ENCODE data around the gene TMEM255B.

- TF ChIP-seq POLR2A (IDR thresholded peaks at IDR 0.05; ENCODE audit: extremely low read depth, insufficient read length) (no peak), MYC (IDR thresholded peaks at IDR 0.05; ENCODE audit: low read depth, low read length) (no peak), CTCF (IDR thresholded peaks at IDR 0.05; ENCODE audit: low read depth, low read length) (no peak)
- TF ChIP-seq, protein P1, sequence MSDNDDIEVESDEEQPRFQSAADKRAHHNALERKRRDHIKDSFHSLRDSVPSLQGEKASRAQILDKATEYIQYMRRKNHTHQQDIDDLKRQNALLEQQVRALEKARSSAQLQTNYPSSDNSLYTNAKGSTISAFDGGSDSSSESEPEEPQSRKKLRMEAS (IDR thresholded peaks at IDR 0.05; ENCODE audit: low read depth, low read length), result no peak
Observed at GRCh38 chr13:113804703-113805430, 45.8 kb downstream of the TMEM255B start.

Measured in NB4 (cell line).